ENCODE results near the gene SLC30A1. TPM values are rescaled to one million over a fixed set of nuclear protein-coding genes. Genes with fewer than 3 reads are reported as not detected.
"Not testable (repeated sequence)": the region's sequence is repeated elsewhere in the genome, so short reads cannot be mapped to it uniquely, and the experiment has no call there.

SLC30A1 gene
- 15.1 and 23.5 TPM in 2 replicates for total RNA-seq (2014; rRNA removed; shearing (Covaris generic))
- 6.6 and 7.5 TPM in 2 replicates for polyA plus RNA-seq (2015; cell fraction: cytosol; rRNA removed)
- 12.6 and 14.3 TPM in 2 replicates for polyA plus RNA-seq (2015; cell fraction: nucleus; rRNA removed)

- peak; percentile 97 for DNase-seq (ENCODE audit: low read depth)
Measured at GRCh38 chr1:211578640-211579439, at the start of gene SLC30A1. Gene SLC30A1, minus strand, starts transcription at chr1:211579161. Its CDS starts 549 bp downstream, at chr1:211578612.

DNA sequence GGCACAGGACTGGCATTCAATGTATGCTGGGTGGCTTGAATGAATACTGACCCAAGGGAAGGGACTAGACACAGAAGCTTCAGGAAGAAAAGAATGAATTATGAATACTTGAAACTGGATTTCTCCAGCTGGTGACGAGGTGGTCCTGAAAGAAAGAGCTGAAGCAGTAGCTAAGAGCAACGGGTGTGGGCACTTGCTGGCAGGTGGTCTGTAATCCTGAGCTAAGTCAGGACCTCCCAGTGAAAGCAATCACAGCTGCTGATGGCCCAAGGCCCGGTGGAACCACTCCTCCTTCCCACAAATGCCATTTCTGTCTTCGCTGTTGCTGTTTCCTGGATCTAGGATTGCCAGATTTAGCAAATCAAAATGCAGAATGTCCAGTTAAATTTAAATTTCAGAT is 49.5 kb upstream of the SLC30A1 start:
- DNase-seq (ENCODE audit: low read depth): no peak

GRCh38 chr1:211627259-211627658 is 48.3 kb upstream of the SLC30A1 start:
- DNase-seq (ENCODE audit: low read depth): no peak

GRCh38 chr1:211625866-211626265 is 46.9 kb upstream of the SLC30A1 start:
- not testable (repeated sequence) for DNase-seq (ENCODE audit: low read depth)

- peak; percentile 61 for DNase-seq (ENCODE audit: low read depth)
Measured at GRCh38 chr1:211625040-211625439, 46.1 kb upstream of the SLC30A1 start.

- no peak for DNase-seq (ENCODE audit: low read depth)
Measured at GRCh38 chr1:211623515-211623914, 44.6 kb upstream of the SLC30A1 start.

DNA sequence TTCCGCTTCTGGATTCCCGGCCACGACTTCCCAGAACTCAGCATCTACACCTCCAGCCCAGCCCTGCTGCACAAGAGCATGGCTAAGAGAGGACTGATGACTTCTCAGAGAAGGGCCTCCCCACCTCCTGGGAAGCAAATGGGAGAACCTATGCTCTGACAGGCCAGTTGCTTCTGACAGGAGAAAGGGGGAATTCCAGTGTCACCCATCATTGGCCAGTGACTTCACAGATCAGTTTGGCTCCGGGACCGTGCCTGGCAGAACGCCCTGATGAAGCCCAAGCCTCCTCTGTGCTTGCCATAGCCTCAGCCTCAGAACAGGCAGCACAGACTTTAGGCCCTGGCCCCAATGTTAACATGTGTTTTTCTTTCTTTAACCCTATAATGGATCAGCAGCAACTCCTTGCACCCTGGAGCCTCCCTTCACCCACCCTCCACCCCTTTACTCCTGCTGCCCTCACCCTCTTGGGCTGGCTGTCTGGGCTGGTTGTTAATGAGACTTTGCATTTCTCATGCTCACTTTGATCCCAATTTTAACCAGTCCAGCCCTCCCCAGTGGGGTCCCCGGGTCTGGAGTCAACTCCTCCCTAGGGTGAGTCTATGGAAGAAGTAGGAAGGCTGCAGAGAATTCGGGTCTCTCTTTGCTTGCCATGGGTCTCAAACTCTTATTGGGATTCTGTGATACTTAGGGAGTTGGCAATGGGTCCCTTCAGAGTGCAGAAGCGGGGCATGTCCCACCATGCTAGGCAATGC is 42.7 kb upstream of the SLC30A1 start:
- DNase-seq (ENCODE audit: low read depth): no peak

GRCh38 chr1:211620097-211620496 is 41.1 kb upstream of the SLC30A1 start:
- DNase-seq (ENCODE audit: low read depth): no peak

- DNase-seq (ENCODE audit: low read depth): no peak
Measured at GRCh38 chr1:211619033-211619996, 40.4 kb upstream of the SLC30A1 start.

GRCh38 chr1:211616965-211617297 is 38.0 kb upstream of the SLC30A1 start:
- DNase-seq (ENCODE audit: low read depth): no peak

DNA sequence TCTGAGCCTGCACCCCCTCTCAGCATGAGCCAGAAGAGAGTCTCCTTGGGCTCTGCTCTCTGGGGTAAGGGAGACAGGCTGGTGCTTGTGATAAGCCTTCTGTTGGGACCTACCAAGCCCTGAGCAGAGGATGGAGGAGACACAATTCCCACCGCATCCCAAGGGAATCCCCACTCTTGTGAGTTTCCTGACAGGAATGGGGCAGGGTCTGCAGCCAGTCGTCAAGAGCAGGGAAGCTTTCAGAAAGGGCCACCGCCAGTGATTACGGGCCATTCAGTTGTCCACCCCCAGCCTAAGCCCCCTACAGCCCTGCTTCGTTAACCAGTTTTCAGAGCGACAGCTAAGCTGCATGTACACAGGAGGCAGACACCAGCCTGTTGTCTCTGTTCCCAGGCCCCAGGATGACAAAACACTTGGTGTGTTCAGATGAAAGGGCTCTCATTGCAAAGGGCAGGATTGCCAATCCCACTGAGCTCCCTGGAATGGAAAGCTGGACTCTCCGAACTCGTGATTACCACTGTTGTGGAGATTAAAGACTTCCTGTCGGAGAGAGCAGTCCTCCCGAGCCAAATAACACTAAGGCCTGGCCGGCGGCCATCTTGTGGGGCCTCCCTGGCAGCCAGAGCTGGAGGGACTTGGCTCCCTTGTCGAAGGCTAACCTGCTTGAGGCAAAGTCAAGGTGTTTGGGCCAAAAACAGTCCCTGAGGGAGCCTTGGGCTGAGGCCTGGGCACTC is 37.4 kb upstream of the SLC30A1 start:
- DNase-seq (ENCODE audit: low read depth): no peak

GRCh38 chr1:211614615-211615014 is 35.7 kb upstream of the SLC30A1 start:
- no peak for DNase-seq (ENCODE audit: low read depth)

DNA sequence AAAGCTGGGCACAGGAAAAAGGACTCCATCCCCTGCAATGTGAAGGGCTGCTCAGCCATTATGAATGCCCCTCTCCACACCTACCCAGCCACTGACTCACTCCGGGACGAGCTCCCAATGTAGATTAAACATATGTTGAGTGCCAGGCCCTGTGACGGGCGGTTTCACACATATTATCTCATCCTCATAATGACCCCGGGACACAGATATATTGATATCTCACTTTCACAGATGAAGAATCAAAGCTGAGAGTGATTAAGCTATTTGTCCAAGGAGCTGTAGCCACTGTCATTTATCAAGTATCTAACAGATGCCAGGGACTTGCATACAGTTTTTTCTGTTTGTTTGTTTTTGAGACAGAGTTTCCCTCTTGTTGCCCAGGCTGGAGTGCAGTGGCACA is 35.0 kb upstream of the SLC30A1 start:
- DNase-seq (ENCODE audit: low read depth): no peak

GRCh38 chr1:211613108-211613947 is 34.4 kb upstream of the SLC30A1 start:
- DNase-seq (ENCODE audit: low read depth): peak; percentile 89

DNA sequence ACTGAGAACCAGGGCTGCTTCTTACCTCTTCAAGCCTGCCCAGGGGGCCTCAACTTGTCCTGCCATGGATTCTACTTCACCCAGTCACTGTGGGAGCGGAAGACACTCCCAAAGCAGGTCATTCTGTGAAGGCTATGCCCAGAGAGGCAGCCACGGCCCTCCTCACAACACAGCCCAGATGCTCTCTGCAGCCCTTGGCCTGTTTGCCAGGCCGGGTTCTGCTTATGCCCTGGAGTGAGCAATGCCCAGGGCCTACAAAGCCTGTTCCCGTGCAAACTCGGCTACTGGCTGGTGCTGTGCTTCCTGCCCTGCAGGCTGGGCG is 33.8 kb upstream of the SLC30A1 start:
- no peak for DNase-seq (ENCODE audit: low read depth)

- DNase-seq (ENCODE audit: low read depth): no peak
Measured at GRCh38 chr1:211611818-211612217, 32.9 kb upstream of the SLC30A1 start.

DNA sequence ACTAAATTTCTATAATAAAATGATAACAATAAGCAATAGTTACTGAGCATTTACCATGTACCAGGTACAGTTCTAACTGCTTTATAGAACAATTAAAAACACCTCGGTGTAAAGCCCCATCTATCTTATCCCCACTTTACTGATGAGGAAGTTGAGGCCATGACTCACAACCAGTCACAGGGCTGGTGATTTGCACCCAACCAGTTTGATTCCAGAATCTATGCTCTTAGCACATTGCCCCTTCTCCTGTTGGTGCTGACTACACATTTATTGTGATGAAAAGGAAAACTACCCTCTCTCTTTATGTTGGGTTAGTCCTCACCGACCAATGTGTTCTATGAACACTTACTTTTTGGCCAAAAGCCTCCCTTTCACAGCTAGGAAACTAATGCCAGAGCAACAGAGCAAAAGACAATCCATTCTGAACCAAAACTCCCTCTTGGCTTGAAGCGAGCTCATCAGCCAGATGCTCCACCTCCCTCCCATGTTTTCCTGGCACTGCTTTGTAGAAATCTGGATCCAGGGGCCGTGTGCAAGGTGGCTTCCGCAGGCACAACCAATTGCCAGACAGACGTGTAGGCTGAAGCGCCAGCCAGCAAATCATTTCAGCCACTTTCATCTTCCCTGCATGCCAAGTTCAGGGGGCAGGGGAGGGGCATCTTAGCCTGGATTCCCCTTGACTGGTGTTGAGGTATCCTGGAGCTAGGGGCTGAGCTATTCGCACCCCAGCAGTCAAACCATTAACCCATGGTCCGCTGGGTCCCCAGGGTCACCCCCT is 32.0 kb upstream of the SLC30A1 start:
- no peak for DNase-seq (ENCODE audit: low read depth)

DNA sequence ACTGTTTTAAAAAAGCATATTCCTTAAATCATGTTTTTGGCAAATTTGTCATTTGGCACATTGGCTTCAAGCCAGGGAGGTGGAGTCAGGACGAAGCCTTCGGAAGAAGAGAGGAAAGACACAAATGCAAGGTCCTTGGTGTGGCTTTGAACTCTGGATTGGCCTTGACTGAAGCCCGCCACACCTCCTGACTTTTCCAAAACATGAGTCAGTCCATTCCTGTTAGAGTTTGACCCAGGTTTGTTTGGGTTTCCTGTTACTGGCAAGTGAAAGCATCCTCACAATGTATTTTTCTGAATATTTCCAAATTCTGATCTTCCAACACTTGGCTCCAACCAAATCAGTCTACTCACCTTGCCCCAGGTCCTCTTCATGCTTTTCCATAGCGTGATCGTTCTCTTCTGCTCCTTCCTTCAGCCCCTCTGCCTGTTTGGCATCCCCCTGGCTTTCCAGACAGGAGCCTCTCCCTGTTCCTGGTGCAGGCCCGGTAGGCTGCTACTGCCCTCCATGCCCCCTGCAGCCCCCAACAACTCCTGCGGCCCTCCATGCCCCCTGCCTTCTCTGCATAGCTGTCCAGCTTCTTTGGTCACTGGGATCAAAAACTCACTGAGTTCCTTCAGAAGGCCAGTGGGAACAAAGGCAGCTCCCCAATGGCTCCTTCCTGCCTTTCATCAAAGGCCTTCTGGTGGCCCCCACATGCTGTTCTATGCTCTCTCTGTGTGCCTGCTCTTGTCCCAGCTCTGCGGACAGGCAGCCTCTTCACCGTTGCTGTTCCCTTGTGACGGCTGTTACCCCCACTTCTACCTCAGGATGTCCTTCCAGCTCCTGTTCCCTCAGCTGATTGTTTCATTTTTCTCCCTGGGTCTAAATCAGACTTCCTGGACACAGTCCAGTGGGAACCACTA is 30.4 kb upstream of the SLC30A1 start:
- DNase-seq (ENCODE audit: low read depth): no peak

Measured in HT1080 (cell line).